GM11168 (cell line): ENCODE data around the gene PFKFB2.

Experiments
- in situ Hi-C: fragments of 300-500 bp; cut with MboI; formaldehyde crosslinking; loops from one replicate; pipeline ENCODE4 v1.12.0; 2022; ENCODE audit warnings: low sequenced_read_pairs; ENCODE audit not compliant: unreplicated experiment

Gene PFKFB2

GRCh38 chr1:207021139-207021861, 31.8 kb upstream of the PFKFB2 start:
- in situ Hi-C loops = no loop called here

- in situ Hi-C loops = no loop called here
Observed at GRCh38 chr1:207021876-207022596, 31.0 kb upstream of the PFKFB2 start.

- in situ Hi-C loops = no loop called here
Observed at GRCh38 chr1:207022996-207023679, 29.9 kb upstream of the PFKFB2 start.

GRCh38 chr1:207024202-207025145, 28.6 kb upstream of the PFKFB2 start:
- in situ Hi-C loops = no loop called here

- in situ Hi-C loops = no loop called here
Observed at GRCh38 chr1:207025146-207025880, 27.8 kb upstream of the PFKFB2 start.

- in situ Hi-C loops = no loop called here
Observed at GRCh38 chr1:207026104-207026534, 27.0 kb upstream of the PFKFB2 start.

- in situ Hi-C loops = no loop called here
Observed at GRCh38 chr1:207027206-207027777, 25.8 kb upstream of the PFKFB2 start.

GRCh38 chr1:207027921-207028320, 25.2 kb upstream of the PFKFB2 start:
- in situ Hi-C loops = no loop called here

- in situ Hi-C loops = no loop called here
Observed at GRCh38 chr1:207028884-207029650, 24.0 kb upstream of the PFKFB2 start.

- in situ Hi-C loops = no loop called here
Observed at GRCh38 chr1:207029701-207030521, 23.2 kb upstream of the PFKFB2 start.

- in situ Hi-C loops = no loop called here
Observed at GRCh38 chr1:207030522-207031009, 22.5 kb upstream of the PFKFB2 start.

- in situ Hi-C loops = no loop called here
Observed at GRCh38 chr1:207031016-207031415, 22.1 kb upstream of the PFKFB2 start.

GRCh38 chr1:207031632-207032264, 21.3 kb upstream of the PFKFB2 start:
- in situ Hi-C loops = no loop called here

- in situ Hi-C loops = no loop called here
Observed at GRCh38 chr1:207032528-207033017, 20.5 kb upstream of the PFKFB2 start, which contains the start of gene C1orf116. C1orf116 (minus strand) TSS chr1:207032756; CDS start chr1:207027598, 5,158 bp downstream.

- in situ Hi-C loops = no loop called here
Observed at GRCh38 chr1:207033302-207033701, 19.8 kb upstream of the PFKFB2 start.

- in situ Hi-C loops = no loop called here
Observed at GRCh38 chr1:207034208-207034607, 18.9 kb upstream of the PFKFB2 start.

- in situ Hi-C loops = no loop called here
Observed at GRCh38 chr1:207034998-207035397, 18.1 kb upstream of the PFKFB2 start.
